Posterior vena cava (tissue), 2 donors: ENCODE measurements around the gene LDHA. TPM values are rescaled to one million over a fixed set of nuclear protein-coding genes. Genes with fewer than 3 reads are reported as not detected.
"Not testable (repeated sequence)": the region's sequence is repeated elsewhere in the genome, so short reads cannot be mapped to it uniquely, and the experiment has no call there.

Experiments used
- DNase-seq: peaks from one replicate; pipeline ENCODE4 v3.0.0-alpha.2; 2020; ENCODE audit warnings: low spot score
- intact Hi-C, 2 donors: fragments of 100-400 bp; cut with DNase I; formaldehyde crosslinking; loops; one replicate each; pipeline versions ENCODE4 v1.14.1 to v1.14.2; 2022 to 2023
- total RNA-seq, 2 donors: library from RNA; stranded (reverse); fragmentation: NEBNext Ultra II Directional; extraction: Animal tissue kit (Norgen Biotek cat#: 25700); gene quantifications; one replicate each; pipeline ENCODE4 v1.2.1, GENCODE V29; 2021
- donor health status: DM: yes; HTN: yes; CAD: no.
- donor health status: DM: yes; HTN: yes; CAD: no.

The LDHA gene
- total RNA-seq, 2 donors from 2014 or later = 623 to 777 TPM

- intact Hi-C loops = loop anchor here in 1 of 2 donors (10.0 kb wide), 1 partner anchor 65 kb away; the partner anchor contains the start of genes GTF2H1 and HPS5
- no peak for DNase-seq
Observed at GRCh38 chr11:18390088-18390487, 4.3 kb upstream of the LDHA start.

GRCh38 chr11:18392434-18393321, 1.7 kb upstream of the LDHA start:
- no peak for DNase-seq
- intact Hi-C loops = loop anchor here in 1 of 2 donors (10.0 kb wide), 1 partner anchor 68 kb away; the partner anchor contains the start of genes GTF2H1 and HPS5

- DNase-seq = no peak
- intact Hi-C loops = loop anchor here in 1 of 2 donors (10.0 kb wide), 1 partner anchor 69 kb away; the partner anchor contains the start of genes GTF2H1 and HPS5
Observed at GRCh38 chr11:18393581-18394274, 635 bp upstream of the LDHA start.

GRCh38 chr11:18394928-18395734, 768 bp downstream of the LDHA start:
- no peak for DNase-seq
- intact Hi-C loops = loop anchor here in 1 of 2 donors (10.0 kb wide), 1 partner anchor 70 kb away; the partner anchor contains the start of genes GTF2H1 and HPS5

- intact Hi-C loops = loop anchor here in 1 of 2 donors (10.0 kb wide), 1 partner anchor 71 kb away; the partner anchor contains the start of genes GTF2H1 and HPS5
- DNase-seq = peak; percentile 99
Observed at GRCh38 chr11:18395735-18396504, 1.6 kb downstream of the LDHA start.

- intact Hi-C loops = loop anchor here in 1 of 2 donors (10.0 kb wide), 1 partner anchor 73 kb away; the partner anchor contains the start of genes GTF2H1 and HPS5
Observed at GRCh38 chr11:18397921-18398320, 3.6 kb downstream of the LDHA start.

GRCh38 chr11:18401077-18401476, 6.7 kb downstream of the LDHA start:
- intact Hi-C loops = loop anchor here in 1 of 2 donors (10.0 kb wide), 2 partner anchors 46 to 76 kb away; partner anchors contain the start of genes GTF2H1 and HPS5
- not testable (repeated sequence) for DNase-seq

More at GRCh38 chr11:18397921-18398320, 3.6 kb downstream of the LDHA start:
- no peak for DNase-seq

- intact Hi-C loops = loop anchor here in 1 of 2 donors (10.0 kb wide), 2 partner anchors 49 to 79 kb away; partner anchors contain the start of genes GTF2H1 and HPS5
- no peak for DNase-seq
Observed at GRCh38 chr11:18404062-18404461, 9.7 kb downstream of the LDHA start.

- DNase-seq = not testable (repeated sequence)
Observed at GRCh38 chr11:18407400-18407799, 13.0 kb downstream of the LDHA start.

GRCh38 chr11:18408558-18409291, 14.4 kb downstream of the LDHA start:
- no peak for DNase-seq
- intact Hi-C loops = loop anchor here in 1 of 2 donors (10.0 kb wide), 2 partner anchors 54 to 84 kb away; partner anchors contain the start of genes GTF2H1 and HPS5

More at GRCh38 chr11:18407400-18407799, 13.0 kb downstream of the LDHA start:
- intact Hi-C loops = loop anchor here in 1 of 2 donors (10.0 kb wide), 2 partner anchors 53 to 83 kb away; partner anchors contain the start of genes GTF2H1 and HPS5

- no peak for DNase-seq
- intact Hi-C loops = no loop called here
Observed at GRCh38 chr11:18416459-18416858, 22.1 kb downstream of the LDHA start.

GRCh38 chr11:18419040-18419439, 24.7 kb downstream of the LDHA start:
- intact Hi-C loops = no loop called here
- no peak for DNase-seq

GRCh38 chr11:18420067-18420466, 25.7 kb downstream of the LDHA start:
- DNase-seq = no peak
- intact Hi-C loops = no loop called here

GRCh38 chr11:18427240-18427639, 32.9 kb downstream of the LDHA start:
- no peak for DNase-seq
- intact Hi-C loops = no loop called here

GRCh38 chr11:18429332-18429731, 35.0 kb downstream of the LDHA start:
- intact Hi-C loops = no loop called here
- DNase-seq = no peak

- no peak for DNase-seq
- intact Hi-C loops = no loop called here
Observed at GRCh38 chr11:18438691-18439090, 44.3 kb downstream of the LDHA start.

GRCh38 chr11:18449251-18449650, 54.9 kb downstream of the LDHA start:
- no peak for DNase-seq
- intact Hi-C loops = no loop called here
